PC-9 (cell line): ENCODE results near the gene ERVFRD-1. TPM values are rescaled to one million over a fixed set of nuclear protein-coding genes. Genes with fewer than 3 reads are reported as not detected.

Experiments used
- BruUV-seq: library from RNA; stranded (reverse); fragments of 400-500 nt; replicated peaks from 2 replicates; lab custom pipeline; 2021; lab: Mats Ljungman, UMichigan
- CTCF ChIA-PET: fragments of 300-600 bp; sonication (Branson Sonifier 250); formaldehyde crosslinking; loops from one replicate; lab custom pipeline; 2022; ENCODE audit warnings: antibody characterized with exemption; lab: Charles Lee
- POLR2A ChIA-PET: fragments of 300-600 bp; sonication (Branson Sonifier 250); formaldehyde crosslinking; loops from one replicate; lab custom pipeline; 2022; ENCODE audit warnings: antibody characterized with exemption; ENCODE audit not compliant: unreplicated experiment; lab: Charles Lee
- DNase-seq, 2 experiments: peaks; one replicate each; pipeline versions ENCODE4 v3.0.0 to v3.0.0-alpha.2; 2015 to 2022; ENCODE audit warnings: mixed read lengths in 1 of 2
- H2AFZ ChIP-seq: fragments of 200-600 bp; sonication (generic); 2 replicates; pipeline ENCODE4 v1.8.1; 2017; ENCODE audit warnings: antibody characterized with exemption
- H3F3A ChIP-seq: fragments of 200-600 bp; sonication (generic); 2 replicates; pipeline ENCODE4 v1.8.1; 2017; ENCODE audit warnings: antibody characterized with exemption, mild to moderate bottlenecking, low read depth; ENCODE audit not compliant: insufficient read depth
- H3K27ac ChIP-seq: fragments of 200-600 bp; sonication (generic); 2 replicates; pipeline ENCODE4 v1.6.1; 2016; ENCODE audit warnings: mixed run types
- H3K27me3 ChIP-seq: fragments of 200-600 bp; sonication (generic); 2 replicates; pipeline ENCODE4 v1.6.1; 2016; ENCODE audit warnings: low read depth, mixed run types; ENCODE audit not compliant: insufficient read depth
- H3K36me3 ChIP-seq: fragments of 200-600 bp; sonication (generic); 2 replicates; pipeline ENCODE4 v1.6.1; 2016; ENCODE audit warnings: low read depth, mixed run types
- H3K4me1 ChIP-seq: fragments of 200-600 bp; sonication (generic); replicated peaks from 2 replicates; pipeline ENCODE4 v1.6.1; 2016; ENCODE audit warnings: mixed run types; ENCODE audit not compliant: insufficient read depth
- H3K4me2 ChIP-seq: fragments of 200-600 bp; sonication (generic); 2 replicates; pipeline ENCODE4 v1.6.1; 2017; ENCODE audit warnings: mixed run types
- H3K4me3 ChIP-seq: fragments of 200-600 bp; sonication (generic); 2 replicates; pipeline ENCODE4 v1.6.1; 2016; ENCODE audit warnings: mixed run types
- H3K79me2 ChIP-seq: fragments of 200-600 bp; sonication (generic); 2 replicates; pipeline ENCODE4 v1.6.1; 2017; ENCODE audit warnings: low read depth, mixed run types
- H3K9me2 ChIP-seq: fragments of 200-600 bp; sonication (generic); 2 replicates; pipeline ENCODE4 v1.8.1; 2017; ENCODE audit warnings: mild to moderate bottlenecking; ENCODE audit not compliant: insufficient read depth
- H3K9me3 ChIP-seq: fragments of 200-600 bp; sonication (generic); 2 replicates; pipeline ENCODE4 v1.8.1; 2016; ENCODE audit warnings: low read depth; ENCODE audit not compliant: insufficient read depth
- H4K20me1 ChIP-seq: fragments of 200-600 bp; sonication (generic); 2 replicates; pipeline ENCODE4 v1.8.1; 2017; ENCODE audit not compliant: insufficient read depth
- CTCF ChIP-seq: fragments of 200-600 bp; sonication (generic); conservative IDR thresholded peaks from 2 replicates; pipeline ENCODE4 v1.6.1; 2017; ENCODE audit warnings: mixed run types, antibody characterized with exemption, mild to moderate bottlenecking, moderate library complexity
- EZH2 ChIP-seq: fragments of 200-600 bp; sonication (generic); IDR thresholded peaks from 2 replicates; pipeline ENCODE4 v1.8.0; 2017; ENCODE audit warnings: antibody characterized with exemption, low read depth
- intact Hi-C: fragments of 100-400 bp; cut with micrococcal nuclease; formaldehyde crosslinking; loops from one replicate; pipeline ENCODE4 v1.10.0; 2022; ENCODE audit not compliant: unreplicated experiment
- total RNA-seq: library from RNA; stranded (reverse); gene quantifications from 2 replicates; pipeline ENCODE4 v1.2.3, GENCODE V29; 2021

Gene ERVFRD-1
- total RNA-seq, 1 experiment from 2014 or later: not detected

GRCh38 chr6:11097476-11097875, 14.0 kb downstream of the ERVFRD-1 start:
- Histone ChIP-seq H3K9me2 (no peaks in the 10 kb centered on the region), H3K4me2 (no peak overlapping the region), H2AFZ (no peak overlapping the region), H3K36me3 (no peaks in the 10 kb centered on the region), H3K4me3 (no peak overlapping the region), H4K20me1 (no peaks in the 10 kb centered on the region), H3K79me2 (peaks cover 78% of the 10 kb centered on the region), H3K4me1 (0 out of 2 replicates have a peak, but pooled peaks cover 8% of the 10 kb centered on the region), H3K27ac (no peak overlapping the region), H3F3A (0 out of 2 replicates have a peak, but pooled peaks cover 6% of the 10 kb centered on the region), H3K27me3 (no peaks in the 10 kb centered on the region), H3K9me3 (no peaks in the 10 kb centered on the region)
- no TSS peak for BruUV-seq
- no peak for DNase-seq
- ChIA-PET POLR2A (no interaction called here), CTCF (no interaction called here)
- intact Hi-C loops: no loop called here
- TF ChIP-seq CTCF (no peak), EZH2 (no peak)

- intact Hi-C loops: no loop called here
- ChIA-PET CTCF (interaction anchor here (0.6 to 1.2 kb wide), 4 partner anchors 12 to 1192 kb away, joined by 3 to 5 read pairs (median 4); partner anchors contain the start of gene TFAP2A), POLR2A (interaction anchor here (0.5 to 0.7 kb wide), 3 partner anchors 20 to 120 kb away, joined by 3 to 14 read pairs (median 5); no protein-coding TSS in a partner anchor)
- Histone ChIP-seq H3K4me3 (peak overlapping the region; percentile 76; the same call in 1 of the 2 replicates), H3K9me3 (no peaks in the 10 kb centered on the region), H3K79me2 (peaks cover 66% of the 10 kb centered on the region), H3F3A (0 out of 2 replicates have a peak, but pooled peaks cover 6% of the 10 kb centered on the region), H3K4me1 (0 out of 2 replicates have a peak, but pooled peaks cover 8% of the 10 kb centered on the region), H3K4me2 (peak overlapping the region; percentile 95), H3K36me3 (no peaks in the 10 kb centered on the region), H3K27me3 (no peaks in the 10 kb centered on the region), H2AFZ (no peak overlapping the region), H3K27ac (no peak overlapping the region), H3K9me2 (no peaks in the 10 kb centered on the region), H4K20me1 (no peaks in the 10 kb centered on the region)
- no TSS peak for BruUV-seq
- peak; percentile 57 to 59 for DNase-seq
- no peak for TF ChIP-seq CTCF
- no peak for TF ChIP-seq EZH2
Observed at GRCh38 chr6:11096109-11096508, 15.4 kb downstream of the ERVFRD-1 start.

GRCh38 chr6:11094941-11095340, 16.6 kb downstream of the ERVFRD-1 start:
- intact Hi-C loops: loop anchor here (1.0 to 5.0 kb wide), 3 partner anchors 49 to 224 kb away; partner anchors contain the start of gene NEDD9
- Histone ChIP-seq H3K9me3 (no peaks in the 10 kb centered on the region), H3K79me2 (peaks cover 54% of the 10 kb centered on the region), H3K4me2 (peak overlapping the region; percentile 95), H3K27me3 (no peaks in the 10 kb centered on the region), H2AFZ (peak overlapping the region; percentile 96), H3K9me2 (no peaks in the 10 kb centered on the region), H3K27ac (peak overlapping the region; percentile 64), H3K4me3 (peak overlapping the region; percentile 76), H3K4me1 (0 out of 2 replicates have a peak, but pooled peaks cover 8% of the 10 kb centered on the region), H3K36me3 (no peaks in the 10 kb centered on the region), H3F3A (0 out of 2 replicates have a peak, but pooled peaks cover 6% of the 10 kb centered on the region), H4K20me1 (no peaks in the 10 kb centered on the region)
- no peak for DNase-seq
- CTCF ChIA-PET: interaction anchor here (1.2 kb wide), 1 partner anchor 44 kb away, joined by 3 read pairs; no protein-coding TSS in a partner anchor
- POLR2A ChIA-PET: interaction anchor here (0.9 kb wide), 1 partner anchor 237 kb away, joined by 5 read pairs; no protein-coding TSS in a partner anchor
- TF ChIP-seq CTCF (no peak), EZH2 (no peak)
- BruUV-seq: no TSS peak
